Measurements from ENCODE around the gene DHRS7B.
"Not testable (repeated sequence)": the region's sequence is repeated elsewhere in the genome, so short reads cannot be mapped to it uniquely, and the experiment has no call there.

DHRS7B gene

GRCh38 chr17:21126645-21127508 lies at the start of gene DHRS7B:
DHRS7B (plus strand) TSS chr17:21126964; CDS start chr17:21126972, 8 bp downstream.
- peak; percentile 99 for DNase-seq (ENCODE audit: low spot score)

- DNase-seq (ENCODE audit: low spot score): no peak
These were observed 49.5 kb upstream of the DHRS7B start for GRCh38 chr17:21077281-21077680.

GRCh38 chr17:21078016-21078780 lies 48.6 kb upstream of the DHRS7B start:
- no peak for DNase-seq (ENCODE audit: low spot score)

GRCh38 chr17:21079196-21079595 lies 47.6 kb upstream of the DHRS7B start:
- DNase-seq (ENCODE audit: low spot score): no peak

GRCh38 chr17:21082001-21082436 lies 44.7 kb upstream of the DHRS7B start:
- no peak for DNase-seq (ENCODE audit: low spot score)

GRCh38 chr17:21085280-21085679 lies 41.5 kb upstream of the DHRS7B start:
- DNase-seq (ENCODE audit: low spot score): not testable (repeated sequence)

- DNase-seq (ENCODE audit: low spot score): no peak
These were observed 41.1 kb upstream of the DHRS7B start for GRCh38 chr17:21085707-21086106.

GRCh38 chr17:21089145-21089544 lies 37.6 kb upstream of the DHRS7B start:
- DNase-seq (ENCODE audit: low spot score): no peak

- DNase-seq (ENCODE audit: low spot score): no peak
These were observed 36.5 kb upstream of the DHRS7B start for GRCh38 chr17:21089933-21090901.

- no peak for DNase-seq (ENCODE audit: low spot score)
These were observed 35.7 kb upstream of the DHRS7B start for GRCh38 chr17:21090902-21091618.

- DNase-seq (ENCODE audit: low spot score): no peak
These were observed 32.5 kb upstream of the DHRS7B start for GRCh38 chr17:21094298-21094704.

GRCh38 chr17:21095735-21096134 lies 31.0 kb upstream of the DHRS7B start:
- DNase-seq (ENCODE audit: low spot score): no peak

- no peak for DNase-seq (ENCODE audit: low spot score)
These were observed 29.9 kb upstream of the DHRS7B start for GRCh38 chr17:21096874-21097273.

GRCh38 chr17:21098934-21099689 lies 27.7 kb upstream of the DHRS7B start:
- peak; percentile 92 for DNase-seq (ENCODE audit: low spot score)

GRCh38 chr17:21100636-21101035 lies 26.1 kb upstream of the DHRS7B start:
- no peak for DNase-seq (ENCODE audit: low spot score)

GRCh38 chr17:21104608-21105007 lies 22.2 kb upstream of the DHRS7B start:
- DNase-seq (ENCODE audit: low spot score): no peak

GRCh38 chr17:21105064-21105894 lies 21.5 kb upstream of the DHRS7B start:
- no peak for DNase-seq (ENCODE audit: low spot score)

- no peak for DNase-seq (ENCODE audit: low spot score)
These were observed 20.4 kb upstream of the DHRS7B start for GRCh38 chr17:21106316-21106715.

GRCh38 chr17:21107067-21107650 lies 19.6 kb upstream of the DHRS7B start:
- DNase-seq (ENCODE audit: low spot score): not testable (repeated sequence)
